DOHH2 (cell line): Measurements from ENCODE around the gene SH3RF3.

ENCODE experiments used
- H3F3A ChIP-seq: fragments of 200-600 bp; sonication (generic), shearing (Covaris generic); 2 replicates; pipeline ENCODE4 v1.6.0; 2016; ENCODE audit warnings: antibody characterized with exemption, mild to moderate bottlenecking; ENCODE audit not compliant: control insufficient read depth, insufficient read depth
- H3K27ac ChIP-seq: fragments of 200-600 bp; sonication (generic); 2 replicates; pipeline ENCODE4 v1.5.1; 2014; ENCODE audit warnings: low read depth, mild to moderate bottlenecking, low read length, moderate library complexity
- H3K27me3 ChIP-seq: fragments of 200-600 bp; sonication (generic); 2 replicates; pipeline ENCODE4 v1.6.1; 2014; ENCODE audit warnings: mild to moderate bottlenecking, low read length, mixed read lengths; ENCODE audit not compliant: control insufficient read depth
- H3K36me3 ChIP-seq: fragments of 200-600 bp; sonication (generic); 2 replicates; pipeline ENCODE4 v1.6.1; 2014; ENCODE audit warnings: mild to moderate bottlenecking, low read length, moderate library complexity, mixed read lengths; ENCODE audit not compliant: control insufficient read depth
- H3K4me1 ChIP-seq: fragments of 200-600 bp; sonication (generic); 2 replicates; pipeline ENCODE4 v1.6.1; 2014; ENCODE audit warnings: mild to moderate bottlenecking, low read length, mixed read lengths; ENCODE audit not compliant: control insufficient read depth
- H3K4me2 ChIP-seq: fragments of 200-600 bp; sonication (generic); 2 replicates; pipeline ENCODE4 v1.6.0; 2014; ENCODE audit warnings: mild to moderate bottlenecking, low read length, moderate library complexity
- H3K4me3 ChIP-seq: fragments of 200-600 bp; sonication (generic); 2 replicates; pipeline ENCODE4 v1.5.1; 2014; ENCODE audit warnings: mild to moderate bottlenecking, low read length, mixed read lengths
- H3K79me2 ChIP-seq: fragments of 200-600 bp; sonication (generic); 2 replicates; pipeline ENCODE4 v1.6.1; 2014; ENCODE audit warnings: mild to moderate bottlenecking, low read length, mixed read lengths; ENCODE audit not compliant: control insufficient read depth
- H3K9me2 ChIP-seq: fragments of 200-600 bp; sonication (generic); replicated peaks from 2 replicates; pipeline ENCODE4 v1.6.1; 2014; ENCODE audit warnings: mild to moderate bottlenecking, low read length, mixed read lengths; ENCODE audit not compliant: control insufficient read depth
- H3K9me3 ChIP-seq: fragments of 200-600 bp; sonication (generic); 2 replicates; pipeline ENCODE4 v1.6.1; 2014; ENCODE audit warnings: antibody characterized with exemption, low read length, mixed read lengths; ENCODE audit not compliant: control insufficient read depth, insufficient read depth
- H4K20me1 ChIP-seq: fragments of 200-600 bp; sonication (generic); 2 replicates; pipeline ENCODE4 v1.6.0; 2014; ENCODE audit warnings: low read depth, mild to moderate bottlenecking, antibody characterized with exemption, low read length, moderate library complexity; ENCODE audit not compliant: control insufficient read depth, insufficient read depth
- EZH2phosphoT487 ChIP-seq: fragments of 200-600 bp; sonication (generic); IDR thresholded peaks from 2 replicates; pipeline ENCODE4 v1.6.1; 2017; ENCODE audit warnings: borderline replicate concordance, mild to moderate bottlenecking, antibody characterized with exemption, low read length, moderate library complexity, mixed read lengths
- TF ChIP-seq, protein P1 (sequence below): fragments of 200-600 bp; sonication (generic); IDR thresholded peaks from one replicate; pipeline ENCODE4 v1.5.1; 2014; ENCODE audit warnings: antibody characterized with exemption, mild to moderate bottlenecking, low read depth, low read length; ENCODE audit not compliant: poor library complexity, severe bottlenecking

Gene SH3RF3

DNA sequence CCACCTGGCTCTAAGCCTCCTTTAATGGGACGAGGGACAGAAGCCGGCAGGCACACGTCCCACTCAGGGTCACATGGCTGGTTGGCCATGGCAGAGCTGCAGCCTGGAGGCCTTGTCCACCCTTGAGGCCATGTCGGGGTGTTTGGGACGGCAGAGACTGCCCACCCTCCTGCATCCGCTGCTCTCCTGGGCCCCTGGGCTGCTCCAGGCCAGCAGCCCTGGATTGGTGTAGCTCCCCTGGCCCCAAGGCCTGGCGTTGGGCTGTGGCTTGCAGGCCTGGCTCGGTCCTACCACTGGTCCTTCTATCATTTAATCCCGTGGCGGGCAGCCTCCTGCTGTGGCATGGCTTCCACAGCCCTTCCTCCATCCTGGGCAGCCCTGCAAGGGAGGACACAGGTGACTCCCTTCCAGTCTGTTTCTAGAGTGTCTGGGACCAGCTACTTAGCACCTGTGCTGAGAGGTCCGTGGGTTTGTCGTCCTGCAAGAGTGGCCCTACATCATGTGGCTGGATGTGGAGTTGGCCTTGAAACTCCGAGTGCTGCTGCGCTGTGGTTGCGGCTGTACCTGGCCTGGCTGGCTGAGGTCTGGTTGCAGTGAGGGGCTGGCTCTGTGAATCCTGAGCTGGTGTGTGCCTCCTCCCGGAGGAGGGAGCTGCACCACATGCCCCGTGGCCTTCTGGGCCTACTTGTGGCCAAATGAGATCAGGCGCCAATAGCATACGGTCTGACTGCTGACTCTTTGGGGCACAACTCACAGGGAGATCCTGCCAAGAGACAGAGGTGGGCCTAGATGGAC lies 67.3 kb downstream of the SH3RF3 start:
- 0 out of 2 replicates have a peak, but pooled peaks cover 3% of the 10 kb centered on the region for H3K4me1 ChIP-seq
- H3K27ac ChIP-seq = no peak overlapping the region
- H3F3A ChIP-seq = no peaks in the 10 kb centered on the region
- no peak for TF ChIP-seq EZH2phosphoT487
- TF ChIP-seq, protein P1, sequence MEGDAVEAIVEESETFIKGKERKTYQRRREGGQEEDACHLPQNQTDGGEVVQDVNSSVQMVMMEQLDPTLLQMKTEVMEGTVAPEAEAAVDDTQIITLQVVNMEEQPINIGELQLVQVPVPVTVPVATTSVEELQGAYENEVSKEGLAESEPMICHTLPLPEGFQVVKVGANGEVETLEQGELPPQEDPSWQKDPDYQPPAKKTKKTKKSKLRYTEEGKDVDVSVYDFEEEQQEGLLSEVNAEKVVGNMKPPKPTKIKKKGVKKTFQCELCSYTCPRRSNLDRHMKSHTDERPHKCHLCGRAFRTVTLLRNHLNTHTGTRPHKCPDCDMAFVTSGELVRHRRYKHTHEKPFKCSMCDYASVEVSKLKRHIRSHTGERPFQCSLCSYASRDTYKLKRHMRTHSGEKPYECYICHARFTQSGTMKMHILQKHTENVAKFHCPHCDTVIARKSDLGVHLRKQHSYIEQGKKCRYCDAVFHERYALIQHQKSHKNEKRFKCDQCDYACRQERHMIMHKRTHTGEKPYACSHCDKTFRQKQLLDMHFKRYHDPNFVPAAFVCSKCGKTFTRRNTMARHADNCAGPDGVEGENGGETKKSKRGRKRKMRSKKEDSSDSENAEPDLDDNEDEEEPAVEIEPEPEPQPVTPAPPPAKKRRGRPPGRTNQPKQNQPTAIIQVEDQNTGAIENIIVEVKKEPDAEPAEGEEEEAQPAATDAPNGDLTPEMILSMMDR = no peak
- no peaks in the 10 kb centered on the region for H3K9me2 ChIP-seq
- no peaks in the 10 kb centered on the region for H4K20me1 ChIP-seq
- H3K27me3 ChIP-seq = peaks cover 22% of the 10 kb centered on the region
- H3K4me2 ChIP-seq = no peak overlapping the region
- H3K9me3 ChIP-seq = no peaks in the 10 kb centered on the region
- no peak overlapping the region for H3K4me3 ChIP-seq
- H3K36me3 ChIP-seq = no peaks in the 10 kb centered on the region
- H3K79me2 ChIP-seq = no peaks in the 10 kb centered on the region

DNA sequence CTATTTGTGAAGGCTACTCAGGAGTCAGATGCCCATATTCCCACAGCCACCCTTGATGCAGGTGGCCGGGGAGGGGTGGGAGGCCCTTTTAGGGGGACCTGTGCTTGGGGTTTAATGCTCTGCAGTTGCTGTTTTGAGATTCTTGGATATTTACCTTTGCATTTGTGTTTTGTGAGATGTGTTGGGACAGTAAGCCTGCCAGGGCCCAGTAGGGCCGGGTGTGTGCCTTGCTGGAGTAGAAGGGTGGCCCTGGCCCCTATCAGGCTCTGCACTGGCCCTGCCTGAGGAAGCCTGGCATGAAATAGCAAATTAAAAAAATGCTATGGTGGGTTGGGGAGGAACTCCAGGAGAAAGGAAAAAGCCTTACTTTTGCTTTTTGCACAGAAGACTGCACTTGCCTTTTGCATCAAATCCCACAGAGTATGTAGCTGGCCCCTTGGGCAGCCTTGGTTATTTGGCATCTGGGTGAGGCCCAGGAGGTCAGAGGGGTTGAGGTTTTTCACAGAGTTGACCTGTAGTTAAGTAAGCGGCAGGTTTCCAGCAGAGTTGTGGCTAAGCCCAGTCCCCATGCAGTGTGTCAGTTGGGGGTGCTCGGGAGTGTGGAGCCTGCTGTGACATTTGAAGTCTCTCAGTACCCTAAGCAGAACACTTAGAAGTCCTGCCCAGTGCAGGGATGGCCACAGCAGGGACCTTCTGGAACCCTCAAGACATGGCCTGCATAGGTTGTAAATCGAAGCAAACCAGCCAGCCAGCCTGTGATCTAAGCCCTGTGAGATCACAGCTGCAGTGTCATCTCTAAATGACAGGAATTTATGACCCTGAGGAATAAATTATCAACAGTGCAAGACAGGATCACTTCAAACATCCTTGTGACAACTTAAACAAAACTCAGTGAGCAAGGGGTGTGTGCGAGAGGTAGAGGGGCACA lies 68.8 kb downstream of the SH3RF3 start:
- H3F3A ChIP-seq = no peaks in the 10 kb centered on the region
- H3K79me2 ChIP-seq = no peaks in the 10 kb centered on the region
- no peaks in the 10 kb centered on the region for H4K20me1 ChIP-seq

DNA sequence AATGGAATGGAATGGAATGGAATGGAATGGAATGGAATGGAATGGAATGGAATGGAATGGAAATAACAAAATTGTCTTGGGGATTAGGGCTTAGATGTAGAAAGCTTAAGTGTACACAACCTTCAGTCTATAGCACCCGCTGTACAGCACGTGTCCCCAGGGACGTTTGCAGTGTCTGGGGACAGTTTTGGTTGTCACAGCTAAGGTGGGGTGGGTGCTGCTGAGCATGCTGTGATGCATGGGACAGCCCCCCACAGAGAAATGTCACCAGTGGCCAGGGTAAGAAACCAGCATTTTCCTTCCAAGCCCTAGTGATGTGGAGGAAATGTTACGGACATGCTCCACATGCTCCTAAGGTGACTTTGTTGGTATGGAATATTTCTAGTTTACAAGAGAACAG lies 70.8 kb downstream of the SH3RF3 start:
- Histone ChIP-seq H3K27me3 (peaks cover 2% of the 10 kb centered on the region), H3K27ac (no peak overlapping the region), H3K4me1 (no peaks in the 10 kb centered on the region), H3K9me3 (no peaks in the 10 kb centered on the region), H3K4me3 (no peak overlapping the region), H3K79me2 (no peaks in the 10 kb centered on the region), H3K36me3 (no peaks in the 10 kb centered on the region), H3K4me2 (no peak overlapping the region), H3F3A (no peaks in the 10 kb centered on the region), H4K20me1 (no peaks in the 10 kb centered on the region), H3K9me2 (no peaks in the 10 kb centered on the region)
- no peak for TF ChIP-seq EZH2phosphoT487
- TF ChIP-seq, protein P1 = no peak

More for the DNA sequence above, 68.8 kb downstream of the SH3RF3 start:
- TF ChIP-seq EZH2phosphoT487 = no peak
- TF ChIP-seq, protein P1 = no peak
- H3K4me1 ChIP-seq = 0 out of 2 replicates have a peak, but pooled peaks cover 3% of the 10 kb centered on the region
- H3K4me3 ChIP-seq = no peak overlapping the region
- peaks cover 19% of the 10 kb centered on the region for H3K27me3 ChIP-seq
- H3K9me3 ChIP-seq = no peaks in the 10 kb centered on the region
- no peaks in the 10 kb centered on the region for H3K36me3 ChIP-seq
- no peak overlapping the region for H3K27ac ChIP-seq
- H3K9me2 ChIP-seq = no peaks in the 10 kb centered on the region
- no peak overlapping the region for H3K4me2 ChIP-seq
